ENCODE data around the gene HAUS1. TPM values are rescaled to one million over a fixed set of nuclear protein-coding genes. Genes with fewer than 3 reads are reported as not detected.
"Not testable (repeated sequence)": the region's sequence is repeated elsewhere in the genome, so short reads cannot be mapped to it uniquely, and the experiment has no call there.

HAUS1 gene
- total RNA-seq, 3 donors from 2014 or later = 34.7 to 42.4 (median 37.0) TPM

DNA sequence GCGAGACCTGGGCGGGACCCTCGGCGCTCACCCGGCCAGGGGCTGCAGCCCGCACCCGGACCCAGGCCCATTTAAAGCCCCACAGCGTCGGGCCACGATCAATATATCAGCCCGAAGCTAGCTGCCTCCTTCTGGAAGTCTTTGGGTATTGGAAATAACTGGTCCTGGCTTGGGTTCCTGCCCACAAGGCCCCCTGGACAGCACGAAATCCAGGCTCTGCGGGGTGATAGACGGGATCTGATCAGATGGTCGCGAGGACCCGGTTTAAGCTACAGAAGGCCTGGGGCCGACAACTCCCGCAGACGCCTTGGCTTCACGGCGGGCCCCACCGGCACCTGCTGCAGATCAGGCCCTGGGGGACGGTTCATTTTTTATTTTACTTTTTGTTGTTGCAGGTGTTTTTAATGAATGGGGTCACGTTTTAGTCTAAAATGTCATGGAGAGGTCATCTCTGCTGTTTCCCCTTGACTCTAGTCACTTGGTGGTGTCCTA is 31.8 kb upstream of the HAUS1 start:
- ATAC-seq (no peak), DNase-seq (no peak)
- peaks cover 1% of the 10 kb centered on the region for H3K36me3 Mint-ChIP-seq (ENCODE audit: insufficient read depth)
- peaks cover 37% of the 10 kb centered on the region for H3K4me1 Mint-ChIP-seq (ENCODE audit: low read depth)
- H3K4me3 Mint-ChIP-seq = peak overlapping the region; percentile 82
- no peaks in the 10 kb centered on the region for H3K27me3 Mint-ChIP-seq (ENCODE audit: low read depth)
- H3K9me3 Mint-ChIP-seq = no peaks in the 10 kb centered on the region

DNA sequence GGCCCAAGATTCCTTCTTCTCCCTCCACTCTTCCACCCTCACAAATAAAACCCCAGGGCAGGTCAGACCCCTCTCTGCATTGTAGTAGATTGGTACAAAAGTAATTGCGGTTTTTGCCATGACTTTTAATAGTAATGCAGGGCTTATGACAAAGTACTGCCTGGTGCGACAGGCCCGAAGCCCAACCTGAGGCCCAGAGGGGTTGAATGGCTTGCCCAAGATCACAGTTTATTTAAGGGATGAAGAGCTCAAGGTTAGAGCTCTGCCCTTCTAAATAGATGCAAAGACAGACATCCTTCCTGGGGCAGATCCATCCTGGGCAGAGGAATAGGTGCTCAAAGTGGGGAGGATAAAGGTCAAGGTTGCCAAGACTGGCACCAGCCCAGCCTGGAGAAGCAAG is 31.2 kb upstream of the HAUS1 start:
- DNase-seq (no peak), ATAC-seq (no peak)
- no peaks in the 10 kb centered on the region for H3K27me3 Mint-ChIP-seq (ENCODE audit: low read depth)
- peak overlapping the region; percentile 82 for H3K4me3 Mint-ChIP-seq
- H3K36me3 Mint-ChIP-seq (ENCODE audit: insufficient read depth) = no peaks in the 10 kb centered on the region
- H3K4me1 Mint-ChIP-seq (ENCODE audit: low read depth) = peaks cover 37% of the 10 kb centered on the region
- no peaks in the 10 kb centered on the region for H3K9me3 Mint-ChIP-seq

GRCh38 chr18:46073474-46074331 is 30.5 kb upstream of the HAUS1 start:
- H3K9me3 Mint-ChIP-seq = no peaks in the 10 kb centered on the region
- H3K27me3 Mint-ChIP-seq (ENCODE audit: low read depth) = no peaks in the 10 kb centered on the region
- no peak overlapping the region for H3K4me3 Mint-ChIP-seq
- peaks cover 36% of the 10 kb centered on the region for H3K4me1 Mint-ChIP-seq (ENCODE audit: low read depth)
- no peaks in the 10 kb centered on the region for H3K36me3 Mint-ChIP-seq (ENCODE audit: insufficient read depth)
- ATAC-seq (peak; percentile 32 to 35), DNase-seq (peak; percentile 47)

- no peaks in the 10 kb centered on the region for H3K4me1 Mint-ChIP-seq (ENCODE audit: low read depth)
- no peaks in the 10 kb centered on the region for H3K27me3 Mint-ChIP-seq (ENCODE audit: low read depth)
- no peak for ATAC-seq
- no peak overlapping the region for H3K4me3 Mint-ChIP-seq
- peaks cover 24% of the 10 kb centered on the region for H3K36me3 Mint-ChIP-seq (ENCODE audit: insufficient read depth)
- no peaks in the 10 kb centered on the region for H3K9me3 Mint-ChIP-seq
- DNase-seq = no peak
These were observed 24.8 kb upstream of the HAUS1 start for GRCh38 chr18:46079336-46079735.

DNA sequence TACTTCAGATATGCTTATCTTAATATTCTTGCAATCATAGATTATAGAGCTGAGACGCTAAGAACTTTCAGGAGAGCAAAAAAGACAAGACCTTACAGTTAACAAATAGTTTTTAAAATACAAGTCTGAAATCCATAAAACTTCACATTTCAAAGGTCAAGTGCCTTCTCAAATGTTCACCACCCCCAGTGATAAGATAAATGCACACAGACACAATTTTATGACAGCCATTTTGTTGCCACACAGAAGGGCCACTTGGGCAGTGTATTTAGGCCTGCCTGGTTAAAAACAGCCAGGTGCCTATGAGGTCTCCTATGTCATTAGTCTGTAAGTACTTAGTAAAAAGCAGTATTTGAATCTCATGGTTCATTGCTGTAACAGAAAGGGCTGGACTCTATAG is 24.0 kb upstream of the HAUS1 start:
- ATAC-seq = no peak
- DNase-seq = no peak
- H3K27me3 Mint-ChIP-seq (ENCODE audit: low read depth) = no peaks in the 10 kb centered on the region
- no peaks in the 10 kb centered on the region for H3K9me3 Mint-ChIP-seq
- H3K36me3 Mint-ChIP-seq (ENCODE audit: insufficient read depth) = peaks cover 29% of the 10 kb centered on the region
- no peak overlapping the region for H3K4me3 Mint-ChIP-seq
- H3K4me1 Mint-ChIP-seq (ENCODE audit: low read depth) = no peaks in the 10 kb centered on the region

- ATAC-seq = no peak
- H3K36me3 Mint-ChIP-seq (ENCODE audit: insufficient read depth) = peaks cover 53% of the 10 kb centered on the region
- H3K4me3 Mint-ChIP-seq = no peak overlapping the region
These were observed 19.8 kb upstream of the HAUS1 start for GRCh38 chr18:46084431-46084830.

GRCh38 chr18:46088501-46088900 is 15.7 kb upstream of the HAUS1 start:
- DNase-seq = not testable (repeated sequence)

More at GRCh38 chr18:46084431-46084830, 19.8 kb upstream of the HAUS1 start:
- Mint-ChIP-seq H3K4me1 (ENCODE audit: low read depth) (peaks cover 2% of the 10 kb centered on the region), H3K9me3 (no peaks in the 10 kb centered on the region), H3K27me3 (ENCODE audit: low read depth) (no peaks in the 10 kb centered on the region)
- no peak for DNase-seq

DNA sequence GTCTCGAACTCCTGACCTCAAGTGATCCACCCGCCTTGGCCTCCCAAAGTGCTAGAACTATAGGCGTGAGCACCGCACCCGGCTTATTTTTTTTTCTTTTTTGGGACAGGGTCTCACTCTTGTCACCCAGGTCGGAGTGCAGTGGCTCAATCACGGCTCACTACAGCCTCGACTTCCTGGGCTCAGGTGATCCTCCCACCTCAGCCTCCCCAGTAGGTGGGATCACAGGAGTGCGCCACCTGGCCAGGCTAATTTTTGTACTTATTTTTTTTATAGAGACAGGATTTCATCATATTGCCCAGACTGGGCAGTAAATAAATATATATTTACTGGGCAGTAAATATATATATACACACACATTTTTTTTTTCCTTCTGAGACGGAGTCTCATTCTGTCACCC is 8.7 kb upstream of the HAUS1 start:
- no peaks in the 10 kb centered on the region for H3K27me3 Mint-ChIP-seq (ENCODE audit: low read depth)

More at GRCh38 chr18:46088501-46088900, 15.7 kb upstream of the HAUS1 start:
- H3K27me3 Mint-ChIP-seq (ENCODE audit: low read depth); ATAC-seq; H3K9me3 Mint-ChIP-seq; H3K4me3 Mint-ChIP-seq: not testable (repeated sequence)
- Mint-ChIP-seq H3K4me1 (ENCODE audit: low read depth) (peaks cover 20% of the 10 kb centered on the region), H3K36me3 (ENCODE audit: insufficient read depth) (peaks cover 58% of the 10 kb centered on the region)

DNA sequence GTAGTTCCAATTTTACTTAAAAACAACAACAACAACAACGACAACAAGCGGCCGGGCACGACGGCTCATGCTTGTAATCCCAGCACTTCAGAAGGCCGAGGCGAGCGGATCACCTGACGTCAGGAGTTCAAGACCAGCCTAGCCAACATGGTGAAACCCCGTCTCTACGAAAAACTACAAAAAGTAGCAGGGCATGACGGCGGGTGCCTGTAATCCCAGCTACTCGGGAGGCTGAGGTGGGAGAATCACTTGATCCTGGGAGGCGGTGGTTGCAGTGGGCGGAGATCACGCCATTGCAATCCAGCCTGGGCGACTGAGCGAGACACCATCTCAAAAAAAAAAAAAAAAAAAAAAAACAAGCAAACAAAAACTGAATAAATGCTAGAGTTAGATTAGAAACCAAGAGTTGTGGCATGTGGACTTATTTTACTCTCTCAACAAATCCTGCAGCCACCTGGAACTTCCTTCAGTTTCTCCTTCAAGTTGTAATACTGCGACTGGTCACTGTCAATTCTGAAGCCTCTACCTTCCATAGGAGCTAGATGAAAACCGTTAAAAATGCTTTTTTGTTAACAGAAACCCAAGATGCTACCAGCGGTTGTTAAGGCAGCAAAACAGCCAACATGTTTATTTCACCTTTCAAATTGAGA is 7.4 kb upstream of the HAUS1 start:
- Mint-ChIP-seq H3K4me3 (peak overlapping the region; percentile 99), H3K27me3 (ENCODE audit: low read depth) (no peaks in the 10 kb centered on the region), H3K36me3 (ENCODE audit: insufficient read depth) (peaks cover 19% of the 10 kb centered on the region), H3K4me1 (ENCODE audit: low read depth) (peaks cover 36% of the 10 kb centered on the region), H3K9me3 (no peaks in the 10 kb centered on the region)
- ATAC-seq (no peak), DNase-seq (no peak)

More for the DNA sequence above, 8.7 kb upstream of the HAUS1 start:
- Mint-ChIP-seq H3K9me3 (no peaks in the 10 kb centered on the region), H3K4me1 (ENCODE audit: low read depth) (peaks cover 46% of the 10 kb centered on the region), H3K4me3 (peak overlapping the region; percentile 99), H3K36me3 (ENCODE audit: insufficient read depth) (peaks cover 30% of the 10 kb centered on the region)
- no peak for DNase-seq
- ATAC-seq = no peak

- Mint-ChIP-seq H3K4me3 (peak overlapping the region; percentile 99), H3K4me1 (ENCODE audit: low read depth) (peaks cover 32% of the 10 kb centered on the region), H3K36me3 (ENCODE audit: insufficient read depth) (peaks cover 16% of the 10 kb centered on the region), H3K9me3 (no peaks in the 10 kb centered on the region), H3K27me3 (ENCODE audit: low read depth) (no peaks in the 10 kb centered on the region)
- peak; percentile 10 to 15 for ATAC-seq
- no peak for DNase-seq
These were observed 6.8 kb upstream of the HAUS1 start for GRCh38 chr18:46097431-46097800.

DNA sequence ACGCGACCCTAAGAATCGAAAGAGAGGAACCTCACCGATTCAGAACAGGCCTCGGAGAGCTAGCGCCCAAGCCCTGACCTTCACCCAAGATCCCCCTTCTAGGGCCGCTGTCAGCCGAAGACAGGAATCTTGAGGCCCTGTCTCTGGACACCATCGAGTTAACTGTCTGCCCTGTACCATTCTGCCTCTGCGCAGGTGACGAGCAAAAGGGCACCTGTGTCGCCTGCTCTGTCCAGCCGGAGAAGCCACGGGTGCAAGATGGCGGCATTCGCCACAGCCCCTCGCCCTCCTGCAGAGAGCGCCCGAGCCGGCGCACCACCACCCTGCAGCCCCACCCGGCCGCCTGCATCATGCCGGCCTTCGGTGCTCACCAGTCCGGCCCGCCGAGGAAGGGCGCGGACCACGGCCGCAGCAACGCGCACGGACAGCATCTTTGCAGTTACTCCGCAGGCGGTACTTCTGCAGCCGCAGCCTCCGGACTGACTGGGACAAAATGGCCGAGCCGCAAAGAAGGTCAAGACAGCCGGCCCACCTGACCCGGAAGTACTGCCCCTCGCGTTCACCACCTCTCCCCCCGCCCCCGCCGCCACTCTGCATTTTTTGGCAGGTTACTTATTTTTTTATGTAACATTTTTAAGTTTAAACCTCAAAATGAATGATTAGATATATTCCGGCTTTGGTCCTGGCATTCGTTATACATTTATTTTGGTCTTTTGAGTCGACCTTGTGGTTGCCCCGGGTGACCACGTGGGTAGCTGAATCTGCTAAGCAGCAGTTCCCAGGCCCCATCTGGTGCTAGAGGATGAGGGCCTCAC is 6.2 kb upstream of the HAUS1 start, which contains the start of gene ATP5F1A:
TSS of gene ATP5F1A (minus strand) at position 496 of the 815 bp plus-strand sequence. CDS start at position 431, 65 bp downstream.
- Mint-ChIP-seq H3K4me1 (ENCODE audit: low read depth) (peaks cover 32% of the 10 kb centered on the region), H3K9me3 (no peaks in the 10 kb centered on the region), H3K36me3 (ENCODE audit: insufficient read depth) (peaks cover 16% of the 10 kb centered on the region), H3K27me3 (ENCODE audit: low read depth) (no peaks in the 10 kb centered on the region), H3K4me3 (peak within 1 kb of the TSS; percentile 99)
- DNase-seq (peak; percentile 78), ATAC-seq (peak; percentile 89 to 93)

- Mint-ChIP-seq H3K4me3 (peak overlapping the region; percentile 99), H3K27me3 (ENCODE audit: low read depth) (no peaks in the 10 kb centered on the region), H3K4me1 (ENCODE audit: low read depth) (peaks cover 30% of the 10 kb centered on the region), H3K36me3 (ENCODE audit: insufficient read depth) (peaks cover 16% of the 10 kb centered on the region), H3K9me3 (no peaks in the 10 kb centered on the region)
- ATAC-seq = no peak
- DNase-seq = no peak
These were observed 5.6 kb upstream of the HAUS1 start for GRCh38 chr18:46098616-46098933.

GRCh38 chr18:46099463-46099862 is 4.7 kb upstream of the HAUS1 start:
- Mint-ChIP-seq H3K4me1 (ENCODE audit: low read depth) (peaks cover 27% of the 10 kb centered on the region), H3K36me3 (ENCODE audit: insufficient read depth) (peaks cover 13% of the 10 kb centered on the region), H3K4me3 (no peak overlapping the region), H3K27me3 (ENCODE audit: low read depth) (no peaks in the 10 kb centered on the region), H3K9me3 (no peaks in the 10 kb centered on the region)
- no peak for DNase-seq
- ATAC-seq = no peak

GRCh38 chr18:46109386-46109785 is 5.2 kb downstream of the HAUS1 start:
- Mint-ChIP-seq H3K4me3 (no peak overlapping the region), H3K9me3 (no peaks in the 10 kb centered on the region), H3K27me3 (ENCODE audit: low read depth) (no peaks in the 10 kb centered on the region), H3K36me3 (ENCODE audit: insufficient read depth) (peaks cover 24% of the 10 kb centered on the region), H3K4me1 (ENCODE audit: low read depth) (peaks cover 18% of the 10 kb centered on the region)
- no peak for DNase-seq
- ATAC-seq = no peak

Measured in activated T-cell treated with anti-CD3 and anti-CD28 coated beads, Interleukin-2, amount 50 U/mL, for 4 hours (primary cell).